Uterus (tissue), 4 donors: ENCODE data around the gene TAF5L. TPM values are rescaled to one million over a fixed set of nuclear protein-coding genes. Genes with fewer than 3 reads are reported as not detected.

ENCODE experiments used
- DNase-seq, 2 donors: peaks; one replicate each; pipeline ENCODE4 v3.0.0-alpha.2; 2019 to 2020
- H3K27ac ChIP-seq, 2 donors: fragments of 200-600 bp; sonication (generic); 1 replicate in 1 of 2; 2 replicates in 1 of 2; pipeline ENCODE4 v1.5.1; 2016 to 2018
- H3K27me3 ChIP-seq, 2 donors: fragments of 200-600 bp; sonication (generic); one replicate each; pipeline ENCODE4 v1.5.1; 2018 to 2019; ENCODE audit warnings: control low read depth in 1 of 2
- H3K36me3 ChIP-seq, 2 donors: fragments of 200-600 bp; sonication (generic); one replicate each; pipeline ENCODE4 v1.5.1; 2019; ENCODE audit warnings: control low read depth in 1 of 2
- H3K4me1 ChIP-seq, 2 donors: fragments of 200-600 bp; sonication (generic); one replicate each; pipeline ENCODE4 v1.5.1; 2018 to 2019; ENCODE audit warnings: control low read depth in 1 of 2
- H3K4me3 ChIP-seq, 2 donors: fragments of 200-600 bp; sonication (generic); 1 replicate in 1 of 2; 2 replicates in 1 of 2; pipeline ENCODE4 v1.5.1; 2018 to 2019; ENCODE audit warnings: mild to moderate bottlenecking in 1 of 2
- H3K9me3 ChIP-seq, 2 donors: fragments of 200-600 bp; sonication (generic); one replicate each; pipeline ENCODE4 v1.5.1; 2019; ENCODE audit warnings: control low read depth in 1 of 2
- POLR2A ChIP-seq, 2 donors: fragments of 450-650 bp; IDR thresholded peaks; one replicate each; pipeline ENCODE4 v1.6.1; 2016; ENCODE audit warnings: antibody characterized with exemption in 2 of 2, mild to moderate bottlenecking in 1 of 2, moderate library complexity in 1 of 2
- intact Hi-C: fragments of 100-400 bp; cut with DNase I; formaldehyde crosslinking; loops from one replicate; pipeline ENCODE4 v1.15.1; 2023; ENCODE audit warnings: low total_unique reads
- total RNA-seq, 4 donors: library from RNA; depleted of rRNA in 3 of 4; stranded (reverse); fragments of >200 nt in 3 of 4; gene quantifications; one replicate each; pipeline versions ENCODE4 v1.1.0 to v1.2.4, GENCODE V29; 2014 to 2023
- TF ChIP-seq, protein P1 (sequence below), 4 experiments: fragments of 200-600 bp in 2 of 4; fragments of 450-650 bp in 2 of 4; sonication (generic) in 2 of 4; IDR thresholded peaks; one replicate each; pipeline ENCODE4 v1.5.1; 2016 to 2019; ENCODE audit warnings: antibody characterized with exemption in 4 of 4, mild to moderate bottlenecking in 2 of 4, moderate library complexity in 1 of 4
- donor health status: DM: yes; HTN: yes; CAD: no.

TAF5L gene
- total RNA-seq, 4 donors from 2014 or later = 0.88 to 22.2 (median 9.2) TPM

- TF ChIP-seq POLR2A (IDR thresholded peaks at IDR 0.05) = no peak
- TF ChIP-seq, protein P1, sequence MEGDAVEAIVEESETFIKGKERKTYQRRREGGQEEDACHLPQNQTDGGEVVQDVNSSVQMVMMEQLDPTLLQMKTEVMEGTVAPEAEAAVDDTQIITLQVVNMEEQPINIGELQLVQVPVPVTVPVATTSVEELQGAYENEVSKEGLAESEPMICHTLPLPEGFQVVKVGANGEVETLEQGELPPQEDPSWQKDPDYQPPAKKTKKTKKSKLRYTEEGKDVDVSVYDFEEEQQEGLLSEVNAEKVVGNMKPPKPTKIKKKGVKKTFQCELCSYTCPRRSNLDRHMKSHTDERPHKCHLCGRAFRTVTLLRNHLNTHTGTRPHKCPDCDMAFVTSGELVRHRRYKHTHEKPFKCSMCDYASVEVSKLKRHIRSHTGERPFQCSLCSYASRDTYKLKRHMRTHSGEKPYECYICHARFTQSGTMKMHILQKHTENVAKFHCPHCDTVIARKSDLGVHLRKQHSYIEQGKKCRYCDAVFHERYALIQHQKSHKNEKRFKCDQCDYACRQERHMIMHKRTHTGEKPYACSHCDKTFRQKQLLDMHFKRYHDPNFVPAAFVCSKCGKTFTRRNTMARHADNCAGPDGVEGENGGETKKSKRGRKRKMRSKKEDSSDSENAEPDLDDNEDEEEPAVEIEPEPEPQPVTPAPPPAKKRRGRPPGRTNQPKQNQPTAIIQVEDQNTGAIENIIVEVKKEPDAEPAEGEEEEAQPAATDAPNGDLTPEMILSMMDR (IDR thresholded peaks at IDR 0.05) = no peak
- Histone ChIP-seq H3K27me3 (no peaks in the 10 kb centered on the region), H3K27ac (no peak overlapping the region), H3K4me1 (no peaks in the 10 kb centered on the region), H3K9me3 (no peaks in the 10 kb centered on the region), H3K4me3 (no peak overlapping the region), H3K36me3 (no peaks in the 10 kb centered on the region)
- intact Hi-C loops = no loop called here
- no peak for DNase-seq
Observed at GRCh38 chr1:229642376-229642775, 16.5 kb upstream of the TAF5L start.

DNA sequence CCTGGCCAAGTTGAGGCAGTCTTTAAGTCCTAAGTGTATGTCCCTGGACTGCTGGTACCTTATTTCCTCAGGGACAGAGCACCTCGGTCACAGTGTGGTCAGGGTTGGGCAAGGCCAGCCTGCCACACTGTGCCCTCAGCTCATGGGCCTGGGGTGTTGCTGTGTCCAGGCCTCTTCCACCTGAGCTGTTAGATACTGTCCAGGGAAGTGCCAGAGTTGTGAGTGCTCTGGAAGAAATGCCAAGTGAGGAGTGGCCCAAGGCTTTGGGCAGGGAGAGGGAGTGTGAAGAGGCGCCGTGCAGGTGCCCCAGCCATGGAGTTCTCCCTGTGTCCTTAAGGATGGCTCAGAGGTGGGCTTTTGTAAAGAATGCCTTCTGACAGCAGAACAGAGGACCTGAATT is 15.4 kb upstream of the TAF5L start:
- Histone ChIP-seq H3K9me3 (no peaks in the 10 kb centered on the region), H3K4me1 (no peaks in the 10 kb centered on the region), H3K27me3 (no peaks in the 10 kb centered on the region), H3K36me3 (no peaks in the 10 kb centered on the region), H3K27ac (no peak overlapping the region), H3K4me3 (no peak overlapping the region)
- TF ChIP-seq, protein P1 (IDR thresholded peaks at IDR 0.05) = no peak
- TF ChIP-seq POLR2A (IDR thresholded peaks at IDR 0.05) = no peak
- no peak for DNase-seq
- intact Hi-C loops = no loop called here

GRCh38 chr1:229640455-229640854 is 14.5 kb upstream of the TAF5L start:
- Histone ChIP-seq H3K4me3 (no peak overlapping the region), H3K27ac (no peak overlapping the region), H3K9me3 (no peaks in the 10 kb centered on the region), H3K4me1 (no peaks in the 10 kb centered on the region), H3K27me3 (no peaks in the 10 kb centered on the region), H3K36me3 (no peaks in the 10 kb centered on the region)
- DNase-seq = no peak
- intact Hi-C loops = no loop called here
- no peak for TF ChIP-seq POLR2A (IDR thresholded peaks at IDR 0.05)
- TF ChIP-seq, protein P1 (IDR thresholded peaks at IDR 0.05) = no peak

- no peaks in the 10 kb centered on the region for H3K27me3 ChIP-seq
- no peak for DNase-seq
- no peaks in the 10 kb centered on the region for H3K4me1 ChIP-seq
- TF ChIP-seq, protein P1 (IDR thresholded peaks at IDR 0.05) = no peak
- no peak for TF ChIP-seq POLR2A (IDR thresholded peaks at IDR 0.05)
- H3K27ac ChIP-seq = no peak overlapping the region
- no peak overlapping the region for H3K4me3 ChIP-seq
- intact Hi-C loops = no loop called here
- H3K36me3 ChIP-seq = no peaks in the 10 kb centered on the region
- no peaks in the 10 kb centered on the region for H3K9me3 ChIP-seq
Observed at GRCh38 chr1:229637746-229638145, 11.8 kb upstream of the TAF5L start.

DNA sequence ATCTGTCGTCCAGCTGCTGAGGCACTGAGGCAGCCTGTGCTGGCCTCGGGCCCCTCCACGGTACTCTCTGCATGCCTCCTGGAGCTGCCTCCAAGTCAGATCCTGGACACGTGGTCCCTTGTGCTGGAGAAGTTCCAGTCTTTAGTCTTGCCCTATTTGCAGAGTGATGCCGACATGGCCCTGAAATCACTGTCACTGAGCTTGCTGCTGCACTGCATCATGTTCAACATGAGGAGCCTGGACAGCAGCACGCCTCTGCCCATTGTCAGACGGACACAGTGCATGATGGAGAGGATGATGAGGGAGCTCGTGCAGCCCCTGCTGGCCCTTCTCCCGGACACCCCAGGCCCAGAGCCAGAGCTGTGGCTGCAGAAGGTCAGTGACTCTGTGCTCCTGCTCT is 10.1 kb upstream of the TAF5L start:
- H3K4me1 ChIP-seq = no peaks in the 10 kb centered on the region
- no peak overlapping the region for H3K27ac ChIP-seq
- no peaks in the 10 kb centered on the region for H3K9me3 ChIP-seq
- H3K36me3 ChIP-seq = no peaks in the 10 kb centered on the region
- H3K4me3 ChIP-seq = no peak overlapping the region
- no peaks in the 10 kb centered on the region for H3K27me3 ChIP-seq
- no peak for DNase-seq
- no peak for TF ChIP-seq POLR2A (IDR thresholded peaks at IDR 0.05)
- TF ChIP-seq, protein P1 (IDR thresholded peaks at IDR 0.05) = no peak
- intact Hi-C loops = no loop called here
